Measurements from ENCODE around the gene DNAJC27.

DNA sequence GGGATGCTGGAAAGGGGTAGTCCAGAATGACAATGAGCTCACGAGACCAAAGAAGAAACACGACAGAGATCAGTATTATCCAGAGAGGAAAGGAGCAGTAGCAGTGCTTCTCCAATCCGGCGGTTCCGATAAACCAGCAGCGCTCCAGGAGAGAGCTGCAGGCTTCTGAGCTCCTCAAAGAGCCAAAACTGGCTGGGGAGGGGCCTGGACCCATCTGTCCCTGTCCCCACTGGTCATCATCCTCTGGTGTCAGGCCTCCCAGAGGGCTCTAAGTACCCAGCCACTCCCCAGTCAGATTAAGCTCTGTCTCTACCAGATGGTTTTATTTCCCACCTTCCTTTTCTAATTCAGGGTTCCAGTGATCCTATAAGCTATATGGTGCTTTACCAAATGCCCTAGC is 23.2 kb downstream of the DNAJC27 start:
- TF ChIP-seq, protein P1, sequence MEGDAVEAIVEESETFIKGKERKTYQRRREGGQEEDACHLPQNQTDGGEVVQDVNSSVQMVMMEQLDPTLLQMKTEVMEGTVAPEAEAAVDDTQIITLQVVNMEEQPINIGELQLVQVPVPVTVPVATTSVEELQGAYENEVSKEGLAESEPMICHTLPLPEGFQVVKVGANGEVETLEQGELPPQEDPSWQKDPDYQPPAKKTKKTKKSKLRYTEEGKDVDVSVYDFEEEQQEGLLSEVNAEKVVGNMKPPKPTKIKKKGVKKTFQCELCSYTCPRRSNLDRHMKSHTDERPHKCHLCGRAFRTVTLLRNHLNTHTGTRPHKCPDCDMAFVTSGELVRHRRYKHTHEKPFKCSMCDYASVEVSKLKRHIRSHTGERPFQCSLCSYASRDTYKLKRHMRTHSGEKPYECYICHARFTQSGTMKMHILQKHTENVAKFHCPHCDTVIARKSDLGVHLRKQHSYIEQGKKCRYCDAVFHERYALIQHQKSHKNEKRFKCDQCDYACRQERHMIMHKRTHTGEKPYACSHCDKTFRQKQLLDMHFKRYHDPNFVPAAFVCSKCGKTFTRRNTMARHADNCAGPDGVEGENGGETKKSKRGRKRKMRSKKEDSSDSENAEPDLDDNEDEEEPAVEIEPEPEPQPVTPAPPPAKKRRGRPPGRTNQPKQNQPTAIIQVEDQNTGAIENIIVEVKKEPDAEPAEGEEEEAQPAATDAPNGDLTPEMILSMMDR (IDR thresholded peaks at IDR 0.05; ENCODE audit: low read depth, low read length) = no peak
- no peak for TF ChIP-seq EZH2phosphoT487 (IDR thresholded peaks at IDR 0.05; ENCODE audit: low read depth)
